ENCODE data around the gene F2RL2.

F2RL2 gene

DNA sequence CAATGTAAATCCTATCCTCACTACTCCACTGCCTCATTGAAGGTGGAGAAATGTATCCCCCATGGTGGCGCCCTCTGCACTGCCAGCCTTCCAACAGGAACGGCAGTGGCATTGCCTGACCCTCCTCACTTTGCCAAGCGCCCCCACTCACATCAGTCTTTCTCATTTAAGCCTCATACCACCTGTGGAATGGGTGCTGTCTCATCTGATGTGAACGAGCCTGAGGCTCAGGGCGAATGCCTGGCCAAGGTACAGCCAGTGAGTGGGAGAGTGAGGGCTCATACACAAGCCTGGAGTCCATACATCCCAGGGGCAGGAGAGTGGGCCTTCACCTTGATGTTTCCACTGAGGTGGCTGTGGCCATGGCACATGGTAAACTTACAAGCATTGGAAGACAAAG, 10.3 kb downstream of the F2RL2 start:
- no peak for TF ChIP-seq CTCF (IDR thresholded peaks at IDR 0.05; ENCODE audit: insufficient read depth, low read length, poor library complexity, severe bottlenecking)
- no peak for TF ChIP-seq EZH2phosphoT487 (conservative IDR thresholded peaks at IDR 0.05; ENCODE audit: low read length)
- H3F3A ChIP-seq (ENCODE audit: insufficient read depth), result no peaks in the 10 kb centered on the region
- no peaks in the 10 kb centered on the region for H3K79me2 ChIP-seq (ENCODE audit: insufficient read depth, low read length)
- H3K36me3 ChIP-seq (ENCODE audit: low read length), result no peaks in the 10 kb centered on the region
- no peak overlapping the region for H3K9ac ChIP-seq (ENCODE audit: low read length)
- no peaks in the 10 kb centered on the region for H3K9me3 ChIP-seq (ENCODE audit: insufficient read depth, low read length)
- H3K4me3 ChIP-seq (ENCODE audit: insufficient read depth, low read length, poor library complexity, severe bottlenecking), result no peak overlapping the region
- no peak overlapping the region for H3K4me2 ChIP-seq (ENCODE audit: low read depth, low read length, poor library complexity, severe bottlenecking)
- H3K27me3 ChIP-seq (ENCODE audit: low read length), result no peaks in the 10 kb centered on the region
- H3K9me2 ChIP-seq (replicated peaks; ENCODE audit: insufficient read depth, low read length), result no peaks in the 10 kb centered on the region
- no peaks in the 10 kb centered on the region for H4K20me1 ChIP-seq (ENCODE audit: low read depth, low read length)
- H3K27ac ChIP-seq (ENCODE audit: low read depth, low read length), result no peak overlapping the region
- no peak overlapping the region for H2AFZ ChIP-seq (ENCODE audit: low read depth, low read length, severe bottlenecking)

DNA sequence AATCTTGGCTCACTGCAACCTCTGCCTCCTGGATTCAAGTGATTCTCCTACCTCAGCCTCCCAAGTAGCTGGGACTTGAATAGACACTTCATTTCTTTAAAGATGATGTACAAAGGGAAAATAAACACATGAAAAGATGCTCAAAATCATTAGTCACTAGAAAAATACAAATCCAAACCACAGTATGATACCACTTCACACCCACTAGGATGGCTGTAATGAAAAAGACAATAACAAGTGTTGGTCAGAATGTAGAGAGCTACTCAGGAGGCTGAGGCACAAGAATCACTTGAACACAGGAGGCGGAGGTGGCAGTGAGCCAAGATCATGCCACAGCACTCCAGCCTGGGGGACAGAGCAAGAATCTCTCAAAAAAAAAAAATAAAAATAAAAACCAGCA, 13.0 kb downstream of the F2RL2 start:
- H3K27ac ChIP-seq (ENCODE audit: low read depth, low read length), result no peak overlapping the region
- TF ChIP-seq EZH2phosphoT487 (conservative IDR thresholded peaks at IDR 0.05; ENCODE audit: low read length) (no peak), CTCF (IDR thresholded peaks at IDR 0.05; ENCODE audit: insufficient read depth, low read length, poor library complexity, severe bottlenecking) (no peak)
- no peaks in the 10 kb centered on the region for H3K79me2 ChIP-seq (ENCODE audit: insufficient read depth, low read length)
- H3K9me3 ChIP-seq (ENCODE audit: insufficient read depth, low read length), result no peaks in the 10 kb centered on the region
- H3K4me3 ChIP-seq (ENCODE audit: insufficient read depth, low read length, poor library complexity, severe bottlenecking), result no peak overlapping the region
- no peaks in the 10 kb centered on the region for H3K27me3 ChIP-seq (ENCODE audit: low read length)
- H3K4me2 ChIP-seq (ENCODE audit: low read depth, low read length, poor library complexity, severe bottlenecking), result no peak overlapping the region
- H3K36me3 ChIP-seq (ENCODE audit: low read length), result no peaks in the 10 kb centered on the region
- no peak overlapping the region for H2AFZ ChIP-seq (ENCODE audit: low read depth, low read length, severe bottlenecking)
- H3K9ac ChIP-seq (ENCODE audit: low read length), result no peak overlapping the region
- H3F3A ChIP-seq (ENCODE audit: insufficient read depth), result no peaks in the 10 kb centered on the region
- H4K20me1 ChIP-seq (ENCODE audit: low read depth, low read length), result no peaks in the 10 kb centered on the region
- no peaks in the 10 kb centered on the region for H3K9me2 ChIP-seq (replicated peaks; ENCODE audit: insufficient read depth, low read length)

DNA sequence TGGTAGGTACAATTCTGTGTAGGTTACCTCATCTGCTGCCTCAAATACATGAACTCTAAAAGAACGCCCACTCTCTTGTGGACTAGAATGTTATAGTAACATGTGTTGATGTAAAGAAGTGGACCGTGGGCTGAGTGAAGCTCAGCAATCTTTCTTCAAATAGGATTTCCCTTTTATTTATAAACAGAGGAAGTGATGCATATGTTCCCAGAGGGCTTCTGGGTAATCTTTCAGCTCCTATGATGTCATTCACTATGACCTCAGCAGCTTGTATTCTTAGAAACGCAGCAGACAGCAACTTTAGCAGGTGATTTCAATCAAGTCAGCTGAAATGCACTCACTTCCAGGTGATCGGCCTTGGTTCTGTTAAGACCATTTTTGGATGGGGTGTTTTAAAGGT, 14.4 kb downstream of the F2RL2 start:
- Histone ChIP-seq H3K36me3 (ENCODE audit: low read length) (no peaks in the 10 kb centered on the region), H3K4me2 (ENCODE audit: low read depth, low read length, poor library complexity, severe bottlenecking) (no peak overlapping the region), H3K27me3 (ENCODE audit: low read length) (no peaks in the 10 kb centered on the region), H3K9me2 (replicated peaks; ENCODE audit: insufficient read depth, low read length) (no peaks in the 10 kb centered on the region), H3K9me3 (ENCODE audit: insufficient read depth, low read length) (no peaks in the 10 kb centered on the region), H3K79me2 (ENCODE audit: insufficient read depth, low read length) (no peaks in the 10 kb centered on the region), H3K27ac (ENCODE audit: low read depth, low read length) (no peak overlapping the region), H3F3A (ENCODE audit: insufficient read depth) (no peaks in the 10 kb centered on the region), H3K4me3 (ENCODE audit: insufficient read depth, low read length, poor library complexity, severe bottlenecking) (no peak overlapping the region), H3K9ac (ENCODE audit: low read length) (no peak overlapping the region), H4K20me1 (ENCODE audit: low read depth, low read length) (no peaks in the 10 kb centered on the region), H2AFZ (ENCODE audit: low read depth, low read length, severe bottlenecking) (no peak overlapping the region)
- TF ChIP-seq EZH2phosphoT487 (conservative IDR thresholded peaks at IDR 0.05; ENCODE audit: low read length), result no peak
- no peak for TF ChIP-seq CTCF (IDR thresholded peaks at IDR 0.05; ENCODE audit: insufficient read depth, low read length, poor library complexity, severe bottlenecking)

Data from SU-DHL-6 (cell line).